Measurements from ENCODE around the gene BRSK2. TPM values are rescaled to one million over a fixed set of nuclear protein-coding genes. Genes with fewer than 3 reads are reported as not detected.

Gene BRSK2
- total and polyA plus RNA-seq, 2 of the 4 experiments (the other 2 are of a cell fraction) = 0.18 to 0.62 TPM

DNA sequence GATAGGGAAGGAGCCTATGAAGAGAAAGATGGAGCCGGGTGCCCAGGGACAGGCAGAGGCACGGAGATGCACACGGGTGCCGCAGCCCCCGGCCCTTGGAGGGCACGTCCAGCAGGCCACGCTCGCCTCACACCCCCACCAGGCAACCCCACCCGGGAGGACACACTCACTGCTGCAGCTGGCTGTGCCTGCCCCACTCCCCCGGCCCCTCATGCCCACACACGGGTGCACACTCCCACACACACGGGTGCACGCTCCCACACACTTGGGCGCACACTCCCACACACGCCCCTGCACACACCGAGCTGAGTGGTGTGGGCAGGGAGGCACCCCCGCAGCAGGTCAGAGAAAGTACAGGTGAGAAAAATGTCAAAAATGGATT lies 95.8 kb downstream of the BRSK2 start:
- dilution Hi-C loops (cut with HindIII; ENCODE audit: low sequenced_read_pairs, unreplicated experiment) = no loop called here
- H3K4me1 ChIP-seq (ENCODE audit: control insufficient read depth, insufficient read depth, low read length) = peaks cover 4% of the 10 kb centered on the region; the same call in 1 of the 2 replicates

More for the DNA sequence above, 95.8 kb downstream of the BRSK2 start:
- POLR2A ChIA-PET (ENCODE audit: unreplicated experiment) = no interaction called here
- DNase-seq (no peak), ATAC-seq (ENCODE audit: low read depth) (no peak)
- Histone ChIP-seq H3K9me3 (ENCODE audit: control insufficient read depth, insufficient read depth, low read length) (no peaks in the 10 kb centered on the region), H4K20me1 (ENCODE audit: insufficient read depth, low read length) (peaks cover 84% of the 10 kb centered on the region), H4K5ac (ENCODE audit: low read depth, low read length) (no peak overlapping the region), H2BK15ac (ENCODE audit: low read depth, low read length) (no peak overlapping the region), H3K36me3 (ENCODE audit: control insufficient read depth, insufficient read depth, low read length) (no peaks in the 10 kb centered on the region; the same call in 1 of the 2 replicates), H3K9ac (ENCODE audit: low read depth, low read length) (no peak overlapping the region), H2BK120ac (ENCODE audit: low read depth, low read length) (no peak overlapping the region), H3K4me3 (ENCODE audit: insufficient read depth, low read depth, low read length) (no peak overlapping the region), H3K9me1 (ENCODE audit: insufficient read depth, low read length) (peaks cover 3% of the 10 kb centered on the region; the same call in 1 of the 2 replicates), H3K79me1 (ENCODE audit: low read depth in 1 of 2, low read length in 2 of 2) (peaks cover 16 to 65% of the 10 kb centered on the region in 2 experiments; a peak in 3 of 4 replicates), H2AK9ac (replicated peaks; ENCODE audit: low read depth, low read length, poor library complexity) (peak overlapping the region; percentile 24), H2AFZ (replicated peaks; ENCODE audit: low read length, poor library complexity) (no peak overlapping the region), H2BK5ac (ENCODE audit: low read depth, low read length, poor library complexity, severe bottlenecking) (no peak overlapping the region), H3K18ac (ENCODE audit: low read depth, low read length) (no peak overlapping the region), H3K27ac (ENCODE audit: insufficient read depth, low read length) (no peak overlapping the region), H3K27me3 (ENCODE audit: control insufficient read depth, insufficient read depth, low read length) (no peaks in the 10 kb centered on the region), H2AK5ac (ENCODE audit: low read depth, low read length) (no peak overlapping the region), H4K8ac (ENCODE audit: low read depth in 2 of 2, low read length in 2 of 2) (no peak overlapping the region), H3K4me2 (ENCODE audit: low read depth, low read length) (no peak overlapping the region), H3K4ac (ENCODE audit: low read depth, low read length) (no peak overlapping the region), H2BK20ac (ENCODE audit: low read depth, low read length) (no peak overlapping the region), H3K14ac (replicated peaks; ENCODE audit: low read depth, low read length) (no peak overlapping the region), H3K23ac (ENCODE audit: low read depth, low read length) (no peak overlapping the region), H4K91ac (ENCODE audit: insufficient read depth, low read depth, low read length) (no peak overlapping the region), H3K56ac (ENCODE audit: extremely low read depth, insufficient read depth, low read length) (no peak overlapping the region)
- WGBS, 2 experiments (ENCODE audit: extremely low coverage in 2 of 2, insufficient read length in 1 of 2) = 100% methylated on average over 2 of the region's 17 CpGs; no CpG with 5 or more reads in 1 of the 2 experiments
- BruUV-seq (replicated peaks) = no TSS peak
- TF ChIP-seq NFE2L2 (IDR thresholded peaks at IDR 0.05; ENCODE audit: low read depth, low read length) (no peak), RCOR1 (IDR thresholded peaks at IDR 0.05; ENCODE audit: insufficient replicate concordance, low read length) (no peak), POLR2A (IDR thresholded peaks at IDR 0.05; ENCODE audit: low read depth, low read length) (no peak), ELK1 (IDR thresholded peaks at IDR 0.05; ENCODE audit: borderline replicate concordance, low read depth, low read length) (no peak), RAD21 (IDR thresholded peaks at IDR 0.05; ENCODE audit: low read length) (no peak), RFX5 (IDR thresholded peaks at IDR 0.05; ENCODE audit: low read depth, low read length) (no peak), SMC3 (IDR thresholded peaks at IDR 0.05; ENCODE audit: low read depth, low read length) (no peak), CTCF (conservative IDR thresholded peaks at IDR 0.05; ENCODE audit: low read depth, low read length) (no peak), MXI1 (IDR thresholded peaks at IDR 0.05; ENCODE audit: borderline replicate concordance, low read depth, low read length) (no peak), CEBPB (IDR thresholded peaks at IDR 0.05; ENCODE audit: low read depth, low read length) (no peak), MAZ (IDR thresholded peaks at IDR 0.05; ENCODE audit: borderline replicate concordance, low read depth, low read length) (no peak), USF2 (IDR thresholded peaks at IDR 0.05; ENCODE audit: low read depth, low read length) (no peak), BHLHE40 (IDR thresholded peaks at IDR 0.05; ENCODE audit: low read depth, low read length) (no peak), CHD1 (IDR thresholded peaks at IDR 0.05; ENCODE audit: low read depth, low read length) (no peak)
- in situ Hi-C loops (cut with MboI; ENCODE audit: low sequenced_read_pairs) (no loop called here), intact Hi-C loops (cut with micrococcal nuclease) (no loop called here)
- CTCF ChIA-PET = no interaction called here

Measured in IMR-90 (cell line).